Measurements from ENCODE around the gene DISC1.

DNA sequence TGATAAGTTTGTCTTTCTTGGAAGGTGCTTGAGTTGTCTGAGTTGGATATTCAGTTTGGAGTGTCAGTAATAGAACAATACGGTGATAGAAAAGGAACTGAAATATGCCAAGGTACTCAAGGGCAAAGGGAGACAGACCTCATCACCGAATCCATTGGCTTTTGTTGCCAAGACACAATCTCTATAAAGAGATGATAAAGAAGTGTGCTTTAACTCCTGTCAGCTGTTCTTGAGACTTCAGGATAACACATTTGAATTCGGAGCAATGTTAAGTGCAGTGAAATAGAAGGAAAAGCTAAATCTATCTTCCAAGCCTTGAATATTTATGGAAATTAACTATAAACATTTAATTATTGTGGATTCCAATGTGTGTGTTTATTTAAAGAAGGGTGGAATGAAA lies 194.7 kb downstream of the DISC1 start:
- TF ChIP-seq, protein P1, sequence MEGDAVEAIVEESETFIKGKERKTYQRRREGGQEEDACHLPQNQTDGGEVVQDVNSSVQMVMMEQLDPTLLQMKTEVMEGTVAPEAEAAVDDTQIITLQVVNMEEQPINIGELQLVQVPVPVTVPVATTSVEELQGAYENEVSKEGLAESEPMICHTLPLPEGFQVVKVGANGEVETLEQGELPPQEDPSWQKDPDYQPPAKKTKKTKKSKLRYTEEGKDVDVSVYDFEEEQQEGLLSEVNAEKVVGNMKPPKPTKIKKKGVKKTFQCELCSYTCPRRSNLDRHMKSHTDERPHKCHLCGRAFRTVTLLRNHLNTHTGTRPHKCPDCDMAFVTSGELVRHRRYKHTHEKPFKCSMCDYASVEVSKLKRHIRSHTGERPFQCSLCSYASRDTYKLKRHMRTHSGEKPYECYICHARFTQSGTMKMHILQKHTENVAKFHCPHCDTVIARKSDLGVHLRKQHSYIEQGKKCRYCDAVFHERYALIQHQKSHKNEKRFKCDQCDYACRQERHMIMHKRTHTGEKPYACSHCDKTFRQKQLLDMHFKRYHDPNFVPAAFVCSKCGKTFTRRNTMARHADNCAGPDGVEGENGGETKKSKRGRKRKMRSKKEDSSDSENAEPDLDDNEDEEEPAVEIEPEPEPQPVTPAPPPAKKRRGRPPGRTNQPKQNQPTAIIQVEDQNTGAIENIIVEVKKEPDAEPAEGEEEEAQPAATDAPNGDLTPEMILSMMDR (IDR thresholded peaks at IDR 0.05; ENCODE audit: poor library complexity, severe bottlenecking) = no peak
- TF ChIP-seq SMC3 (conservative IDR thresholded peaks at IDR 0.05; ENCODE audit: poor library complexity) = no peak
- TF ChIP-seq TAF1 (IDR thresholded peaks at IDR 0.05; ENCODE audit: low read depth) = no peak
- no peak for TF ChIP-seq RAD21 (conservative IDR thresholded peaks at IDR 0.05)
- no peak for TF ChIP-seq EP300 (conservative IDR thresholded peaks at IDR 0.05; ENCODE audit: poor library complexity, severe bottlenecking)
- no peak for TF ChIP-seq POLR2AphosphoS5 (IDR thresholded peaks at IDR 0.05)
- no peak for TF ChIP-seq EZH2 (IDR thresholded peaks at IDR 0.05; ENCODE audit: borderline replicate concordance, insufficient read depth, low read length, poor library complexity, severe bottlenecking)
- TF ChIP-seq, protein P2, sequence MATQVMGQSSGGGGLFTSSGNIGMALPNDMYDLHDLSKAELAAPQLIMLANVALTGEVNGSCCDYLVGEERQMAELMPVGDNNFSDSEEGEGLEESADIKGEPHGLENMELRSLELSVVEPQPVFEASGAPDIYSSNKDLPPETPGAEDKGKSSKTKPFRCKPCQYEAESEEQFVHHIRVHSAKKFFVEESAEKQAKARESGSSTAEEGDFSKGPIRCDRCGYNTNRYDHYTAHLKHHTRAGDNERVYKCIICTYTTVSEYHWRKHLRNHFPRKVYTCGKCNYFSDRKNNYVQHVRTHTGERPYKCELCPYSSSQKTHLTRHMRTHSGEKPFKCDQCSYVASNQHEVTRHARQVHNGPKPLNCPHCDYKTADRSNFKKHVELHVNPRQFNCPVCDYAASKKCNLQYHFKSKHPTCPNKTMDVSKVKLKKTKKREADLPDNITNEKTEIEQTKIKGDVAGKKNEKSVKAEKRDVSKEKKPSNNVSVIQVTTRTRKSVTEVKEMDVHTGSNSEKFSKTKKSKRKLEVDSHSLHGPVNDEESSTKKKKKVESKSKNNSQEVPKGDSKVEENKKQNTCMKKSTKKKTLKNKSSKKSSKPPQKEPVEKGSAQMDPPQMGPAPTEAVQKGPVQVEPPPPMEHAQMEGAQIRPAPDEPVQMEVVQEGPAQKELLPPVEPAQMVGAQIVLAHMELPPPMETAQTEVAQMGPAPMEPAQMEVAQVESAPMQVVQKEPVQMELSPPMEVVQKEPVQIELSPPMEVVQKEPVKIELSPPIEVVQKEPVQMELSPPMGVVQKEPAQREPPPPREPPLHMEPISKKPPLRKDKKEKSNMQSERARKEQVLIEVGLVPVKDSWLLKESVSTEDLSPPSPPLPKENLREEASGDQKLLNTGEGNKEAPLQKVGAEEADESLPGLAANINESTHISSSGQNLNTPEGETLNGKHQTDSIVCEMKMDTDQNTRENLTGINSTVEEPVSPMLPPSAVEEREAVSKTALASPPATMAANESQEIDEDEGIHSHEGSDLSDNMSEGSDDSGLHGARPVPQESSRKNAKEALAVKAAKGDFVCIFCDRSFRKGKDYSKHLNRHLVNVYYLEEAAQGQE (IDR thresholded peaks at IDR 0.05; ENCODE audit: borderline replicate concordance) = no peak

Data from neural cell (in vitro differentiated cells).